ENCODE results near the gene JAK3. TPM values are rescaled to one million over a fixed set of nuclear protein-coding genes. Genes with fewer than 3 reads are reported as not detected.
A peak's percentile ranks its signal among the peaks of the same experiment; 100 is the strongest.

Gene JAK3
- total and polyA plus RNA-seq, 2 of the 8 experiments (the other 6 are each of a cell fraction or from before 2014, with no cell fraction given): 4.0 to 4.7 TPM

DNA sequence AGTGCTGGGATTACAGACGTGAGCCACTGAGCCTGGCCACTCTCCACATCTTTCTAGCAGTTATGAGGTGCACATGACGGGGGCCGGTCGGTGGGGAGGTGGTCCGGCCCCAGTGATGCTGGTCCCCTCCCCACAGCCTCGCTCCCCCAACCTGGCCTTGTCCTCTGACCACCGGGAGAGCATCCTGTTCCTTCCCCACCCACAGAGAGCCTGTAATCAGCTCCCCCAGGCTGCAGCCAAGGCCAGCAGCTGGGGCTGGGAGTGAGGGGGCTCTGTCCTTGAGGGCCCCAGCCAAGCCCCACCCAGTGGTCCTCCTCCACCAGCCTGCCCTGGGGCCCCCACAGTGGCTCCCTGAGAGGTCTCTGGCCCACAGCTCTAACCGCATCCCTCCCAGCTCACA lies 23.4 kb downstream of the JAK3 start:
- no peak for FAIRE-seq
- WGBS, 2 experiments (ENCODE audit: extremely low coverage in 1 of 2, insufficient coverage in 1 of 2, insufficient read length in 1 of 2, insufficient replicate concordance in 2 of 2, low coverage in 1 of 2, low lambda C conversion rate in 2 of 2, missing lambda C conversion rate in 1 of 2): 69% methylated on average over 8 of the region's 8 CpGs; no CpG with 5 or more reads in 1 of the 2 experiments

More for the DNA sequence above, 23.4 kb downstream of the JAK3 start:
- Histone ChIP-seq H3K4me2 (ENCODE audit: insufficient read depth in 1 of 2, low read depth in 2 of 2, low read length in 2 of 2) (no peak overlapping the region), H2BK12ac (ENCODE audit: low read depth, low read length) (no peak overlapping the region), H3K27me3 (replicated peaks in 1 of 4; ENCODE audit: control insufficient read depth in 3 of 4, extremely low read depth in 1 of 4, insufficient read depth in 3 of 4, low read length in 3 of 4) (no peaks in the 10 kb centered on the region), H4K8ac (ENCODE audit: extremely low read depth, insufficient read depth, low read length) (peak overlapping the region; percentile 68), H3K79me2 (ENCODE audit: control insufficient read depth in 1 of 2, insufficient read depth in 2 of 2, low read length in 2 of 2) (no peaks in the 10 kb centered on the region), H2BK120ac (replicated peaks; ENCODE audit: low read depth, low read length) (no peak overlapping the region), H3K4me1 (replicated peaks in 1 of 4; ENCODE audit: control insufficient read depth in 3 of 4, insufficient read depth in 4 of 4, low read length in 3 of 4) (peaks cover 0 to 2% (median 0%) of the 10 kb centered on the region in 4 experiments; a peak in 1 of 7 replicates), H2BK15ac (ENCODE audit: low read length) (no peak overlapping the region), H3K23ac (ENCODE audit: insufficient read length) (no peak overlapping the region), H2BK5ac (ENCODE audit: low read depth, low read length) (no peak overlapping the region), H3K56ac (replicated peaks; ENCODE audit: insufficient read length, low read depth, low read length) (no peak overlapping the region), H3K9ac (replicated peaks in 1 of 4; ENCODE audit: extremely low read depth in 1 of 4, low read depth in 3 of 4, low read length in 3 of 4) (no peak overlapping the region), H3K14ac (ENCODE audit: insufficient read length) (no peak overlapping the region), H3K79me1 (ENCODE audit: low read depth, low read length) (no peaks in the 10 kb centered on the region), H2BK20ac (ENCODE audit: low read length) (no peak overlapping the region), H2AK5ac (ENCODE audit: low read depth, low read length) (no peak overlapping the region), H4K91ac (replicated peaks; ENCODE audit: insufficient read length, low read length) (no peak overlapping the region), H3K27ac (ENCODE audit: low read depth, low read length) (no peak overlapping the region), H3K9me3 (ENCODE audit: insufficient read depth in 2 of 2, low read depth in 1 of 2, low read length in 1 of 2) (no peaks in the 10 kb centered on the region), H4K5ac (ENCODE audit: insufficient read length, low read depth, low read length) (no peak overlapping the region), H3K4ac (replicated peaks; ENCODE audit: insufficient read length, low read depth, low read length) (no peak overlapping the region), H3K18ac (ENCODE audit: extremely low read depth, low read length) (no peak overlapping the region), H3K23me2 (ENCODE audit: low read depth, low read length) (no peaks in the 10 kb centered on the region), H4K20me1 (replicated peaks in 1 of 2; ENCODE audit: control insufficient read depth in 1 of 2, insufficient read depth in 2 of 2, low read length in 2 of 2) (no peaks in the 10 kb centered on the region), H3K36me3 (ENCODE audit: control insufficient read depth in 2 of 4, insufficient read depth in 4 of 4, low read length in 3 of 4) (no peaks in the 10 kb centered on the region), H2AFZ (ENCODE audit: low read length) (no peak overlapping the region), H3K4me3 (ENCODE audit: extremely low read depth in 1 of 4, insufficient read depth in 2 of 4, low read depth in 3 of 4, low read length in 4 of 4) (no peak overlapping the region)
- ChIA-PET POLR2A (ENCODE audit: partially characterized antibody) (interaction anchor here (0.6 to 1.5 kb wide), 6 partner anchors 8 to 41 kb away, joined by 3 to 5 read pairs (median 3); partner anchors contain the start of gene RPL18A), CTCF (ENCODE audit: partially characterized antibody) (interaction anchor here (0.9 to 1.5 kb wide), 3 partner anchors 29 to 33 kb away, joined by 4 to 7 read pairs (median 4); partner anchors contain the start of gene B3GNT3)
- no peak for DNase-seq (ENCODE audit: low read depth in 1 of 2, low spot score in 2 of 2)
- TF ChIP-seq RAD21 (IDR thresholded peaks at IDR 0.05 in 1 of 2, conservative IDR thresholded peaks at IDR 0.05 in 1 of 2; ENCODE audit: low read depth in 2 of 2, low read length in 2 of 2): no peak

All from H1 (cell line).